ENCODE data around the gene ZYX. TPM values are rescaled to one million over a fixed set of nuclear protein-coding genes. Genes with fewer than 3 reads are reported as not detected.

Gene ZYX
- total and polyA plus RNA-seq, 2 of the 13 experiments (the other 11 are each of a cell fraction or from before 2014, with no cell fraction given): 9.9 to 13.7 TPM

GRCh38 chr7:143391462-143392404, 10.6 kb downstream of the ZYX start (continued):
- TF ChIP-seq JUNB (CRISPR knock-in tag; IDR thresholded peaks at IDR 0.05; ENCODE audit: borderline replicate concordance) (no peak), AGO2 (optimal IDR thresholded peaks at IDR 0.05; ENCODE audit: low read depth, low read length) (peak; percentile 37), ZNF326 (CRISPR knock-in tag; IDR thresholded peaks at IDR 0.05; ENCODE audit: borderline replicate concordance) (no peak), SAFB2 (CRISPR knock-in tag; IDR thresholded peaks at IDR 0.05; ENCODE audit: borderline replicate concordance, low read depth) (peak; percentile 43; the same call in 1 of the 2 replicates), PAF1 (CRISPR knock-in tag; IDR thresholded peaks at IDR 0.05) (no peak), KLF15 (CRISPR knock-in tag; IDR thresholded peaks at IDR 0.05; ENCODE audit: borderline replicate concordance) (no peak), MEIS1 (CRISPR knock-in tag; IDR thresholded peaks at IDR 0.05; ENCODE audit: borderline replicate concordance) (no peak), ZNF569 (CRISPR knock-in tag; IDR thresholded peaks at IDR 0.05; ENCODE audit: borderline replicate concordance) (no peak), ETV6 (CRISPR knock-in tag; conservative IDR thresholded peaks at IDR 0.05) (0 out of 2 replicates have a peak, but pooled peaks have one; percentile 33), RBM22 (optimal IDR thresholded peaks at IDR 0.05; ENCODE audit: low read length) (no peak), KLF16 (CRISPR knock-in tag; IDR thresholded peaks at IDR 0.05) (0 out of 4 replicates have a peak, but pooled peaks of 1 of the 2 experiments have one; percentile 61), ZNF543 (CRISPR knock-in tag; IDR thresholded peaks at IDR 0.05) (0 out of 2 replicates have a peak, but pooled peaks have one; percentile 28), RELA (CRISPR knock-in tag; IDR thresholded peaks at IDR 0.05) (no peak), ZMYM4 (CRISPR knock-in tag; IDR thresholded peaks at IDR 0.05) (no peak), FOXM1 (CRISPR knock-in tag; IDR thresholded peaks at IDR 0.05) (no peak), DBP (CRISPR knock-in tag; IDR thresholded peaks at IDR 0.05; ENCODE audit: not compliant biosample characterization) (no peak), ZNF451 (CRISPR knock-in tag; IDR thresholded peaks at IDR 0.05) (no peak), IKZF4 (CRISPR knock-in tag; IDR thresholded peaks at IDR 0.05; ENCODE audit: borderline replicate concordance, low read depth, not compliant biosample characterization) (no peak), ZBTB38 (CRISPR knock-in tag; IDR thresholded peaks at IDR 0.05) (peak; percentile 95), ZNF101 (CRISPR knock-in tag; IDR thresholded peaks at IDR 0.05; ENCODE audit: borderline replicate concordance, low read depth) (no peak)
- TF ChIP-seq, protein P1, sequence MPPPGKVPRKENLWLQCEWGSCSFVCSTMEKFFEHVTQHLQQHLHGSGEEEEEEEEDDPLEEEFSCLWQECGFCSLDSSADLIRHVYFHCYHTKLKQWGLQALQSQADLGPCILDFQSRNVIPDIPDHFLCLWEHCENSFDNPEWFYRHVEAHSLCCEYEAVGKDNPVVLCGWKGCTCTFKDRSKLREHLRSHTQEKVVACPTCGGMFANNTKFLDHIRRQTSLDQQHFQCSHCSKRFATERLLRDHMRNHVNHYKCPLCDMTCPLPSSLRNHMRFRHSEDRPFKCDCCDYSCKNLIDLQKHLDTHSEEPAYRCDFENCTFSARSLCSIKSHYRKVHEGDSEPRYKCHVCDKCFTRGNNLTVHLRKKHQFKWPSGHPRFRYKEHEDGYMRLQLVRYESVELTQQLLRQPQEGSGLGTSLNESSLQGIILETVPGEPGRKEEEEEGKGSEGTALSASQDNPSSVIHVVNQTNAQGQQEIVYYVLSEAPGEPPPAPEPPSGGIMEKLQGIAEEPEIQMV (CRISPR knock-in tag; IDR thresholded peaks at IDR 0.05; ENCODE audit: low read depth): no peak
- TF ChIP-seq, protein P2, sequence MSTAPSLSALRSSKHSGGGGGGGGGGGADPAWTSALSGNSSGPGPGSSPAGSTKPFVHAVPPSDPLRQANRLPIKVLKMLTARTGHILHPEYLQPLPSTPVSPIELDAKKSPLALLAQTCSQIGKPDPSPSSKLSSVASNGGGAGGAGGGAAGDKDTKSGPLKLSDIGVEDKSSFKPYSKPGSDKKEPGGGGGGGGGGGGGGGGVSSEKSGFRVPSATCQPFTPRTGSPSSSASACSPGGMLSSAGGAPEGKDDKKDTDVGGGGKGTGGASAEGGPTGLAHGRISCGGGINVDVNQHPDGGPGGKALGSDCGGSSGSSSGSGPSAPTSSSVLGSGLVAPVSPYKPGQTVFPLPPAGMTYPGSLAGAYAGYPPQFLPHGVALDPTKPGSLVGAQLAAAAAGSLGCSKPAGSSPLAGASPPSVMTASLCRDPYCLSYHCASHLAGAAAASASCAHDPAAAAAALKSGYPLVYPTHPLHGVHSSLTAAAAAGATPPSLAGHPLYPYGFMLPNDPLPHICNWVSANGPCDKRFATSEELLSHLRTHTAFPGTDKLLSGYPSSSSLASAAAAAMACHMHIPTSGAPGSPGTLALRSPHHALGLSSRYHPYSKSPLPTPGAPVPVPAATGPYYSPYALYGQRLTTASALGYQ (CRISPR knock-in tag; IDR thresholded peaks at IDR 0.05): no peak
- TF ChIP-seq, protein P3, sequence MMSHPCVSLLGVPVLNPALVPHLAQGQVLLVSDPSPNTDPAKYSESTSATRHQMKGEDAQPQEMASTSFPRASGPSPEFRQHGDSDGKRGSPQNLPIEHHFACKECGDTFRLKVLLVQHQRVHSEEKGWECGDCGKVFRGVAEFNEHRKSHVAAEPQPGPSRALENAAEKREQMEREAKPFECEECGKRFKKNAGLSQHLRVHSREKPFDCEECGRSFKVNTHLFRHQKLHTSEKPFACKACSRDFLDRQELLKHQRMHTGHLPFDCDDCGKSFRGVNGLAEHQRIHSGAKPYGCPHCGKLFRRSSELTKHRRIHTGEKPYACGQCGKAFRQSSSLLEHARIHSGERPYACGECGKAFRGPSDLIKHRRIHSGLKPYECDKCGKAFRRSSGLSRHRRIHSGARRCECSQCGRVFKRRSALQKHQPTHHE (CRISPR knock-in tag; IDR thresholded peaks at IDR 0.05; ENCODE audit: borderline replicate concordance): no peak

Data from HepG2 (cell line).